AML-193 (cell line): ENCODE results near the gene IP6K3.

Source experiments
- DNase-seq, 2 experiments: peaks; one replicate each; lab custom pipeline; 2025; lab: John Stamatoyannopoulos, UW

Gene IP6K3

DNA sequence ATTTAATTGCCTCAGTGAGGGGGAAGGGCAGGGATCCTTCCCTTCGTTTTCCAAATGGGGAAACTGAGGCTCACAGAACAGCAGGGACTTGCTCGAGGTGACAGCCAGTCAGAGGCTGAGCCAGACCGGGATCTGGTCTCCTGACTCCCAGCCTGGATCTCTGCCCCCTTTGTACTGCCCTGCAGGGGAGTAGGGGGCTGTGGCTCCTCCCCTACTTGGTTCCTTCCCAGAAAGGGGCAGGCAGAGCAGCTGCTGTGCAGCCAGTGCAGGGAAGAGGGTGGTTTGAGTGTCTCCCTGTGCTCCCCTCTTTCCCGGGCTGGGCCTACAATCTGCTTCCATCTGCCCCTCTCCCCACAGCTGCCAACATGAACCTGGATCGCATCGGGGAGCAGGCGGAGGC lies 72.9 kb downstream of the IP6K3 start:
- DNase-seq, result no peak

DNA sequence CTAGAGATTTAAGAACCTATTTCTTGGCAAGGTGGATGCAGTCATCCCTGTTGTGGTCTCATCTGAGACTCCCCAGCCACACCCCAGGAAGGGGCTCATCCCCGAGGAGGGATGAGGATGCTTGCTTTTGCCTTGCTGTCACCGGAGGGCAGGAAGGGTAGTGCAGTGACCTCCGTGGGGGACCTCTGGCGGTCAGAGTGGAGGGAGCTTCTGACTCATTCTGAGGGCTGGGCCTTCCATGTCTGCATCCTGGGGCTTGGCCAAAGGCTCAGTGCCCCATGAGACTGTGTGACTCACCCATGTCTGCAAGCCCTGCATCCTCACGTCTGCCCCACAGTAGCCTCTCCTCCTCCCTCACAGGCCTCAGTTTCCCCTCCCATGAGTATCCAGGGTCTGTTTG lies 73.9 kb downstream of the IP6K3 start:
- DNase-seq, result no peak

DNA sequence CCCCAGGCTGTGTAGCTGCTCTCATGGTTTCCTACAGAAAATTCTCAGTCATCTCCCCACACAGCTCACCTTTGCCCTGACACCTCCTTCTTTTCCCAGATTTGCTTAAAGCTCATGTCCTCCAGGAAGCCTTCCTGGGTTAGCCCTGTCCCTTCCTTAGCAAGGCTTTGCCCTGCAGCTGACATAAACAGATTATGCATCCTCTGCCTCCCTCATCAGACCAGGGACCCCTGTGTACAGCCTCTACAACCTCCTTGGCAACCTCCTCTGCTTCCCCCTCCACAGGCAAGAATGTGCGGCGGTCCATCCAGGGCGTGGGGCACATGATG lies 75.0 kb downstream of the IP6K3 start:
- DNase-seq, result no peak
